ENCODE data around the gene OTOP2.

GRCh38 chr17:74957935-74958740 is 34.1 kb downstream of the OTOP2 start:
- TF ChIP-seq EP300 (IDR thresholded peaks at IDR 0.05) (no peak), CTCF (IDR thresholded peaks at IDR 0.05) (peak; percentile 88 to 95 (median 94)), POLR2AphosphoS5 (IDR thresholded peaks at IDR 0.05) (no peak)
